Endothelial cell (in vitro differentiated cells): ENCODE data around the gene LENG8. TPM values are rescaled to one million over a fixed set of nuclear protein-coding genes. Genes with fewer than 3 reads are reported as not detected.
A peak's percentile ranks its signal among the peaks of the same experiment; 100 is the strongest.

Source experiments
- DNase-seq: peaks from one replicate; pipeline ENCODE4 v3.0.0; 2021; ENCODE audit warnings: low spot score
- H3K27ac Mint-ChIP-seq: one replicate; pipeline ENCODE4 v1.8.0; 2021; ENCODE audit warnings: mixed read lengths, inconsistent platforms; ENCODE audit not compliant: unreplicated experiment
- H3K27me3 Mint-ChIP-seq: one replicate; pipeline ENCODE4 v1.8.0; 2021; ENCODE audit warnings: mild to moderate bottlenecking, moderate library complexity, mixed read lengths, inconsistent platforms; ENCODE audit not compliant: unreplicated experiment
- H3K36me3 Mint-ChIP-seq: one replicate; pipeline ENCODE4 v1.8.0; 2021; ENCODE audit warnings: mild to moderate bottlenecking, low read depth, mixed read lengths, inconsistent platforms; ENCODE audit not compliant: unreplicated experiment
- H3K4me1 Mint-ChIP-seq: one replicate; pipeline ENCODE4 v1.8.0; 2021; ENCODE audit warnings: mild to moderate bottlenecking, mixed read lengths, inconsistent platforms; ENCODE audit not compliant: unreplicated experiment
- H3K4me3 Mint-ChIP-seq: one replicate; pipeline ENCODE4 v1.8.0; 2021; ENCODE audit warnings: mild to moderate bottlenecking, mixed read lengths, inconsistent platforms; ENCODE audit not compliant: unreplicated experiment
- H3K9me3 Mint-ChIP-seq: one replicate; pipeline ENCODE4 v1.8.0; 2021; ENCODE audit warnings: mixed read lengths, inconsistent platforms; ENCODE audit not compliant: unreplicated experiment
- total RNA-seq: library from RNA; stranded (reverse); fragmentation: NEBNext Ultra II Directional; extraction: Animal tissue kit (Norgen Biotek cat#: 25700); gene quantifications from one replicate; pipeline ENCODE4 v1.2.1, GENCODE V29; 2021; ENCODE audit not compliant: unreplicated experiment
- TF ChIP-seq, protein P1 (sequence below): fragments of 200-600 bp; sonication (generic); IDR thresholded peaks from one replicate; pipeline ENCODE4 v1.5.0; 2021; ENCODE audit warnings: antibody characterized with exemption; ENCODE audit not compliant: unreplicated experiment

LENG8 gene
- total RNA-seq, 1 donor from 2014 or later: 162 TPM

DNA sequence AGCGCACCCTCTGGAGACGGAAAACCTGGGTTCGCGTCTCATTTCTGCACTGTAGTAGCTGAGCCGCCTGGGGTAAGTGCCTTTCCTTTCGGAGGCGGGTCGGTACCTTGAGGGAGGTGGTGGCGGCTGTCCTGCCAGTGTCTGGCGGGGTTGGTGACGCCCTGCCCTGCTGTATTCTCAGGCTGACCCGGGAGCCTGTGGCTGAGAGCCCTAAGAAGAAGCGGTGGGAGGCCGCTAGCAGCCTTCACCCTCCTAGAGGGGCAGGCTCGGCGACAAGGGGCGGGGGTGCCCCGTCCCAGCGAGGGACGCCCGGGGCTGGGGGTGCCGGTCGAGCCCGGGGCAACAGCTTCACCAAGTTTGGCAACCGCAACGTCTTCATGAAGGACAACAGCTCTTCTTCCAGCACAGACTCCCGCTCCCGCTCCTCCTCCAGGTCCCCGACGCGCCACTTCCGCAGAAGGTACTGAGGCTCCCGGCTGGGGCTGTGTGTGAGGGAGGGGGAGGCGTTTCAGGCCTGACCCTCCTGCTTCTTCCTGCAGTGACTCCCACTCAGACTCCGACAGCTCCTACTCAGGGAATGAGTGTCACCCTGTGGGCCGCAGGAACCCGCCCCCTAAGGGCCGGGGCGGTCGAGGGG, 6.9 kb downstream of the LENG8 start:
- H3K9me3 Mint-ChIP-seq: no peaks in the 10 kb centered on the region
- H3K4me1 Mint-ChIP-seq: peaks cover 12% of the 10 kb centered on the region
- DNase-seq: no peak
- peaks cover 55% of the 10 kb centered on the region for H3K36me3 Mint-ChIP-seq
- no peak overlapping the region for H3K4me3 Mint-ChIP-seq
- H3K27ac Mint-ChIP-seq: no peak overlapping the region
- H3K27me3 Mint-ChIP-seq: peaks cover 27% of the 10 kb centered on the region
- TF ChIP-seq, protein P1, sequence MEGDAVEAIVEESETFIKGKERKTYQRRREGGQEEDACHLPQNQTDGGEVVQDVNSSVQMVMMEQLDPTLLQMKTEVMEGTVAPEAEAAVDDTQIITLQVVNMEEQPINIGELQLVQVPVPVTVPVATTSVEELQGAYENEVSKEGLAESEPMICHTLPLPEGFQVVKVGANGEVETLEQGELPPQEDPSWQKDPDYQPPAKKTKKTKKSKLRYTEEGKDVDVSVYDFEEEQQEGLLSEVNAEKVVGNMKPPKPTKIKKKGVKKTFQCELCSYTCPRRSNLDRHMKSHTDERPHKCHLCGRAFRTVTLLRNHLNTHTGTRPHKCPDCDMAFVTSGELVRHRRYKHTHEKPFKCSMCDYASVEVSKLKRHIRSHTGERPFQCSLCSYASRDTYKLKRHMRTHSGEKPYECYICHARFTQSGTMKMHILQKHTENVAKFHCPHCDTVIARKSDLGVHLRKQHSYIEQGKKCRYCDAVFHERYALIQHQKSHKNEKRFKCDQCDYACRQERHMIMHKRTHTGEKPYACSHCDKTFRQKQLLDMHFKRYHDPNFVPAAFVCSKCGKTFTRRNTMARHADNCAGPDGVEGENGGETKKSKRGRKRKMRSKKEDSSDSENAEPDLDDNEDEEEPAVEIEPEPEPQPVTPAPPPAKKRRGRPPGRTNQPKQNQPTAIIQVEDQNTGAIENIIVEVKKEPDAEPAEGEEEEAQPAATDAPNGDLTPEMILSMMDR: no peak

DNA sequence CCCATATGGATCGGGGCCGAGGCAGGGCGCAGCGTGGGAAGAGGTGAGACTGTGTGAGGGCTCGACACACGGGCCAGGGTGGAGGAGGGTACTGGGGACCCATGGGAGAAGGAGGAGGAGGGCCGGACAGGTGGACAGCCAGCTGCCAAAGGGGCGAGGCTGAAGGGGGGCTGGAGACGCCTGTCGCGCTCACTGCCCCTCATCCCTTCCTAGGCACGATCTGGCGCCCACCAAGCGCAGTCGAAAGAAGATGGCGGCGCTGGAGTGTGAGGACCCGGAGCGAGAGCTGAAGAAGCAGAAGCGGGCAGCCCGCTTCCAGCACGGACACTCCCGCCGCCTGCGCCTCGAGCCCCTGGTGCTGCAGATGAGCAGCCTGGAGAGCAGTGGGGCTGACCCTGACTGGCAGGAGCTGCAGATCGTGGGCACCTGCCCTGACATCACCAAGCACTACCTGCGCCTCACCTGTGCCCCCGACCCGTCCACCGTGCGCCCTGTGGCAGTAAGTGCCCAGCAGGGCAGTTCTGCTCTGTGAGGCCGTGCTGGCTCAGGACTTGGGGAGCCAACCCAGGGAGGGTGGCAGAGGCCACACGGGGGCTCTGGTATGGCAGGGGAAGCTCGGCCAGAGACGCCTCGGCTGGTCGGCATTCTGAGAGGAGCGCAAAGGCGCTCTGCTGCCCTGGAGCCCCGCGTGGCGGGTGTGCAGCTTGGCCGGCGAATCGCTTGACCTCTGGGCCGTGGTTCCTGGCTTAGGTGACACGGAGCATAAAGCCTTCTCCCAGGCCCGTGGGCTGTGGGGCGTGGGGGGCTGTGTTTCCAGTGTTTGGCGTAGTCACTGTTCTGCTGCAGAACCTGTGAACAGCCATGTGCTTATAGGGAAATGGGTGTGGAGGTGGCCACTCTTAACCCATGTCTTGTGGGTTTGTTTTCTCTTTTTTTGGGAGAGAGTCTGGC, 7.7 kb downstream of the LENG8 start:
- Mint-ChIP-seq H3K27me3 (peaks cover 25% of the 10 kb centered on the region), H3K9me3 (no peaks in the 10 kb centered on the region), H3K4me3 (no peak overlapping the region), H3K27ac (no peak overlapping the region), H3K36me3 (peaks cover 51% of the 10 kb centered on the region), H3K4me1 (peaks cover 17% of the 10 kb centered on the region)
- DNase-seq: no peak
- TF ChIP-seq, protein P1: no peak

DNA sequence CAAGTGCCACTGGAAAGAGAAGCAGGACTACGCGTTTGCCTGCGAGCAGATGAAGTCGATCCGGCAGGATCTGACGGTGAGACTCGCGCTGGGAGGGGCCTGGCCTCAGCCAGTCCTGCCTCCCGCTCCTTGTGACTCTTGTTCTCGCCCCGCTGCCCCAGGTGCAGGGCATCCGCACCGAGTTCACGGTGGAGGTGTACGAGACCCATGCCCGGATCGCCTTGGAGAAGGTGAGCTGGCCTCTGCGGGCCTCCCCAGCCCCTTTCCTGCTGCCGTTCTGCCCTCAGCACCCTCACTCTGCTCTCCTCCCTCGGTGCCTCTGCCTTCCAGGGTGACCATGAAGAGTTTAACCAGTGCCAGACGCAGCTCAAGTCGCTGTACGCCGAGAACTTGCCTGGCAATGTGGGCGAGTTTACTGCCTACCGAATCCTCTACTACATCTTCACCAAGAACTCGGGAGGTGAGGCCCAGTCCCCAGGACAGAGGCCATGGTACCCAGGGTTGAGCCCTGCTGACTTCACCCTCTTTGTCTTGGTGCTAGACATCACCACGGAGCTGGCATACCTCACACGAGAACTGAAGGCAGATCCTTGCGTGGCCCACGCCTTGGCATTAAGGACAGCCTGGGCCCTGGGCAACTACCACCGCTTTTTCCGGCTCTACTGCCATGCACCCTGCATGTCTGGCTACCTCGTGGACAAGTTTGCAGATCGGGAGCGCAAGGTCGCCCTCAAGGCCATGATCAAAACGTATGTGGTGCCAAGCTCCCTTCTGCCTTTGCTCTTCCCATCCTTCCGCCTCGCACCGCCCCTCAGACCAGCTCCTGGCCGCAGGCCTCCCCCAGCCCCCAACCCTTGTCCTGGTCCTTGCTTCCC, 9.0 kb downstream of the LENG8 start:
- Mint-ChIP-seq H3K27ac (no peak overlapping the region), H3K27me3 (peaks cover 28% of the 10 kb centered on the region), H3K4me1 (peaks cover 21% of the 10 kb centered on the region), H3K9me3 (no peaks in the 10 kb centered on the region), H3K36me3 (peaks cover 44% of the 10 kb centered on the region), H3K4me3 (peak overlapping the region; percentile 68)
- TF ChIP-seq, protein P1: no peak
- DNase-seq: no peak

DNA sequence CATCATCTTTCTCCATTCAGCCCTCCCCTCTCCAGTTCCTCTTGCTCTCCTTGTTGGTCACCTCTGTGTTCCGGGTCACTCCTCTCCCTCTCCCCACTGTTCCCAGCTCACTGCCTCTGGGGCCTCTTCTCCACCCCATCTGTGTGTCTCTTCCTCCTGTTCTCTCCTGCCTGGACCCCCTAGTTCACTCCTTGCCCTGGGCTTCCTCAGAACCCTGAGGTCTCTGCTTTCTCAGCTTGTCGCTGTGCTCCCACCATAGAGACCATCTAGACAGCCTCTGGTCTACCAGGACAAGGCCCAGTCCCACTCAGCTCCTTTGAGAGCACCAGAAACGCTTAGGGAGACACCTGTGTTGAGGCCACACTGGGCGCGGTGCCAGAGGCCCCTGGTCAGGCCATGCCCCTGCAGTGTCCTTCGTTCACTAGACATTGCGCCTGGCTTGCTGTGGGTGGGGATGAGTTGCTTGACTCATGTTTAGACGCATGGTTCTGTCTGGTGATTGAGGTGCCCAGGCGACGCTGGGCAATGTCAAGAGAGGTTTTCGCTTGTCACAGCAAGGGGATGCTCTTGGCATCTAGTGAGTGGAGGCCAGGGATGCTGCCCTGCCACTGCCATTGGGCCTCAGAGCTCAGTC, 9.8 kb downstream of the LENG8 start:
- Mint-ChIP-seq H3K27ac (peak overlapping the region; percentile 28), H3K27me3 (peaks cover 25% of the 10 kb centered on the region), H3K36me3 (peaks cover 38% of the 10 kb centered on the region), H3K4me1 (peaks cover 23% of the 10 kb centered on the region), H3K9me3 (no peaks in the 10 kb centered on the region), H3K4me3 (peak overlapping the region; percentile 82)
- DNase-seq: no peak
- TF ChIP-seq, protein P1: no peak
